KOPT-K1 (cell line): ENCODE results near the gene NDUFB11.

ENCODE experiments used
- H3K27ac ChIP-seq: fragments of 200-600 bp; sonication (generic); 2 replicates; pipeline ENCODE4 v1.5.1; 2016; ENCODE audit warnings: antibody characterized with exemption, mild to moderate bottlenecking, low read depth, low read length; ENCODE audit not compliant: poor library complexity, severe bottlenecking
- H3K36me3 ChIP-seq: fragments of 200-600 bp; sonication (generic); 2 replicates; pipeline ENCODE4 v1.5.1; 2017; ENCODE audit warnings: antibody characterized with exemption, mild to moderate bottlenecking, low read length, moderate library complexity; ENCODE audit not compliant: insufficient read depth
- H3K9me3 ChIP-seq: fragments of 200-600 bp; sonication (generic); 2 replicates; pipeline ENCODE4 v1.5.1; 2017; ENCODE audit warnings: antibody characterized with exemption, low read length, mild to moderate bottlenecking; ENCODE audit not compliant: insufficient read depth, poor library complexity, severe bottlenecking

NDUFB11 gene

DNA sequence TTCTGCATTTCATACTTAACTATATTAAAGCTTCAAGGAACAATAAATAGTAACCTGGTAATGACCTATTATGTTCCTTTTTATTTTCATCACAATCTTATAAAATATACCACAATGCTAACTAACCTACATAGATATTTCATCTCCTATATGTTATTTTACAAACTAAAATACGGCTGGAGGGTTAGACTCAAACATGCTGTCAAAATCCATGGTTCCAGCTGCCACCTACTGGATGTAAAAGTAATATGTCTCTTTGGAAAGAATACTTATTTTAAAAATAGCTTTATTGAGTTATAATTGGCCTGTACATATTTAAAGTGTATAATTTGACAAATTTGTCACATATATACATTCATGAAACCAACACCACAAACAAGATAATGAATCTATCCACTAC is 51.3 kb downstream of the NDUFB11 start:
- Histone ChIP-seq H3K27ac (no peak overlapping the region), H3K9me3 (no peaks in the 10 kb centered on the region), H3K36me3 (no peaks in the 10 kb centered on the region)
